ENCODE results near the gene GBF1.

Gene GBF1

DNA sequence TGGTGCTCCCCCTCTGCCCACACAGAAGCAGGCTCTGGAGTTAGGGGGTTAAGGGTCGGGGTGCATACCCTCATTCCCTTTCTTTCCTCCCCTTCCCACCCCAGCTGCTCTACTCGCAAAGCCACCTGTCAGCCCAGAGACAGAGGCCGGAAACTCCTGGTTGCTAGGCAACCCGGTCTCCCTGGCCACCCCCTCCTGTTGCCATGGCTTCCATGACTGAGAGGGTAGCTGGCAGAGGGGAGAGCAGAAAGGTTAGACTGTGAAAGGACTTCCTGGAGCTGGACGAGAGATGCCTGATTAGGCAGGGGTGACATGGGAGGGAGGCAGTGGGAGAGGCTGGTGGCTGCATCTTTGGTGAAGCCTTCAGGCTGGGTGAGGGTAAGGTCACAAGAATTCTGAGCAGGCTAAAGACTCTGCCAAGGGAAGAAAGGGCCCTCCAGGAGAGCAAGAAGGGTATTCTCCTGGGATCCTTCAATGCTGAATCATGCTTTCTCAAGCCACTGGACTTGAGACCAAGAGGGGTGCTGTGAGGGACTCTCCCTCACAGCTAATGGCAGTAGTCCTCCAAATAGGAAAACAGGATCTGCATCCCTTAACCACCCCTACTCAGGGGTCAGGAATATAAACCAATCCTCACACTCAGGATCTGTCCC lies 167.8 kb downstream of the GBF1 start:
- H3K36me3 ChIP-seq (ENCODE audit: control insufficient read depth in 5 of 5, insufficient read depth in 5 of 5, low read length in 5 of 5), result no peaks in the 10 kb centered on the region
- H3K27ac ChIP-seq (ENCODE audit: low read depth, low read length), result no peak overlapping the region
- H3K9ac ChIP-seq (ENCODE audit: low read length in 5 of 5), result no peak overlapping the region
- H3K4me3 ChIP-seq (ENCODE audit: low read depth in 1 of 5, low read length in 5 of 5), result no peak overlapping the region
- H3K27me3 ChIP-seq (ENCODE audit: control insufficient read depth in 5 of 5, insufficient read depth in 4 of 5, low read length in 5 of 5), result peaks cover 59 to 84% (median 77%) of the 10 kb centered on the region in 5 donors
- H3K4me1 ChIP-seq (ENCODE audit: control insufficient read depth in 5 of 5, insufficient read depth in 5 of 5, low read length in 5 of 5), result peaks cover 0 to 19% (median 17%) of the 10 kb centered on the region in 5 donors
- H3K9me3 ChIP-seq (ENCODE audit: control insufficient read depth in 5 of 5, low read length in 5 of 5), result no peaks in the 10 kb centered on the region

DNA sequence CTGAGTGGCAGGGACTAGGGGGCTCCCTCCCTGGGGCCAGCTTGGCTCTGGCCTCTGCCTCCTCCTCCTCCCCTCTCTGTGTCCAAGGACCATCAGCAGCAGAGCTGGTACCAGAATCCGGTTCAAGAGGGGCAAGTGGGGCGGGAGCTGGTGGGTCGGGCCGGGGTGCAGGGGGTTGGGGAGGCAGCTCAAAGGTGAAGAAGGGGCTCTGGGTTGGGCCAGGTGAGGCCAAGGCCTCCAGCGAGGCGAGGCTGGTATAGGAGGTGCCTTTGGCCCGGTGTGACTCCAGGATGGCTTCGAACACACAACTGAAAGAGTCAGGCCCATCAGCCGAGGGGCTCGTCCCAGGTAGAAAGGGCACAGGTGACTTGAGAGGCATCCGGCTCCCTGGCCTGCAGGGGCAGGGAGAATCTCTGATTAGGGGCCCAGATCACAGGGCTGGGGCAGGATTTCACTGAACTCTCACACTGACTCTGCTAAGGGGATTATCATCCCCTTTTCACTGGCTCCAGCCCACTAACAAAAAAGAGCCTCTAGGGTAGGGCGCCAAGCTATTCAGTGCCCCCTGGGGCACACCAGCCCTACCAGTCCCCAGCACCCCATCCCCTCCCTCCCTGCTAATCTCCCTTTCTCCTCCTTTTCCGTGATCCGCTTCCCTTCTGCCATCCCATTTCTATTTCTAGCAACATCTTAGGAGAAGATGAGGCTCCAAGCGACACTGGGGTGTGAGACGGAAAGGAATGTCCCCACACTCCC lies 168.7 kb downstream of the GBF1 start:
- H3K9me3 ChIP-seq (ENCODE audit: control insufficient read depth in 5 of 5, low read length in 5 of 5), result no peaks in the 10 kb centered on the region
- no peak overlapping the region for H3K9ac ChIP-seq (ENCODE audit: low read length in 5 of 5)
- H3K36me3 ChIP-seq (ENCODE audit: control insufficient read depth in 5 of 5, insufficient read depth in 5 of 5, low read length in 5 of 5), result no peaks in the 10 kb centered on the region
- H3K4me1 ChIP-seq (ENCODE audit: control insufficient read depth in 5 of 5, insufficient read depth in 5 of 5, low read length in 5 of 5), result peaks cover 0 to 16% (median 14%) of the 10 kb centered on the region in 5 donors
- H3K27me3 ChIP-seq (ENCODE audit: control insufficient read depth in 5 of 5, insufficient read depth in 4 of 5, low read length in 5 of 5), result peaks cover 58 to 82% (median 72%) of the 10 kb centered on the region in 5 donors
- H3K4me3 ChIP-seq (ENCODE audit: low read depth in 1 of 5, low read length in 5 of 5), result no peak overlapping the region
- no peak overlapping the region for H3K27ac ChIP-seq (ENCODE audit: low read depth, low read length)

DNA sequence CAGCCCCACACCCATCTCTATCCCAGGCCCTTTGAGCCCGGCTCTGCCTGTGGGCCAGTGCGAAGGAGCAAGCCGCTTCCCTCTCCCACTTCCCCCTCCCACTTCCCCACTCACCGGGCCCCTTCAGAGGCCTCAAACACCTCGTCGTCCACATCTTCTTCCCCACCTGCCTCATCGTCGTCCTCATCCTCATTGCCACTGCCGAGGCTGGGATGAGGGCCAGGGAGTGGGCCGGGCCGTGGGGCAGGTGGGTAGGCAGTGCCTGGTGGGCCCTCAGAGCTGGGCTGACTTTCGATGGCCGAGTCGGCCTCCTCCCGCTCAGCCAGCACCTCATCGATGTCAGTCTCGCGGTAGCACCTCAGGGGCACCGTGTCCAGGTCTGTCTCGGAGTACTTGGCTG lies 169.4 kb downstream of the GBF1 start:
- Histone ChIP-seq H3K4me1 (ENCODE audit: control insufficient read depth in 5 of 5, insufficient read depth in 5 of 5, low read length in 5 of 5) (peaks cover 0 to 20% (median 18%) of the 10 kb centered on the region in 5 donors), H3K36me3 (ENCODE audit: control insufficient read depth in 5 of 5, insufficient read depth in 5 of 5, low read length in 5 of 5) (no peaks in the 10 kb centered on the region), H3K27me3 (ENCODE audit: control insufficient read depth in 5 of 5, insufficient read depth in 4 of 5, low read length in 5 of 5) (peaks cover 53 to 75% (median 66%) of the 10 kb centered on the region in 5 donors), H3K27ac (ENCODE audit: low read depth, low read length) (no peak overlapping the region), H3K9ac (ENCODE audit: low read length in 5 of 5) (no peak overlapping the region), H3K4me3 (ENCODE audit: low read depth in 1 of 5, low read length in 5 of 5) (no peak overlapping the region), H3K9me3 (ENCODE audit: control insufficient read depth in 5 of 5, low read length in 5 of 5) (no peaks in the 10 kb centered on the region)

DNA sequence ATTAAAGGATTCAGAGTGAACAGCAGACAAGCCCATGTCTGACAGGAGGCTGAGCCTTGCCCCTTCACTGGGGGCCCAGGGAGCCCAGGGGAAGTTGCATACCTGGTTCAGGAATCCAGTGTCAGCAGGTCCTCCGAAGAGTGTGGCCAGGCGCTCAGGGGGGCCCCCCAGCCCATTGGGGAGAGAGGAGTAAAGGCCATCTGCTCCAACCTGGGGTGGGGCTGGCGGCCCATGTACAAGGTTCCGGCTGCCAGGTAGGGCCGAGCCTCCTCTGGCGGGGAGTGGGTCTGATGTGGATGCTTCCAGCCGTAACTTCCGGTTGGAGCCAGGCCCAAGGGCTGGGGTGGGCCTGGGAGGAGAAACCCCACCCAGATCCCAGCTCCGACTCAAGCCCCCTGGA lies 171.0 kb downstream of the GBF1 start:
- Histone ChIP-seq H3K36me3 (ENCODE audit: control insufficient read depth in 5 of 5, insufficient read depth in 5 of 5, low read length in 5 of 5) (no peaks in the 10 kb centered on the region), H3K27ac (ENCODE audit: low read depth, low read length) (no peak overlapping the region), H3K27me3 (ENCODE audit: control insufficient read depth in 5 of 5, insufficient read depth in 4 of 5, low read length in 5 of 5) (peaks cover 37 to 60% (median 51%) of the 10 kb centered on the region in 5 donors), H3K4me3 (ENCODE audit: low read depth in 1 of 5, low read length in 5 of 5) (no peak overlapping the region), H3K4me1 (ENCODE audit: control insufficient read depth in 5 of 5, insufficient read depth in 5 of 5, low read length in 5 of 5) (peaks cover 0 to 21% (median 18%) of the 10 kb centered on the region in 5 donors), H3K9me3 (ENCODE audit: control insufficient read depth in 5 of 5, low read length in 5 of 5) (no peaks in the 10 kb centered on the region), H3K9ac (ENCODE audit: low read length in 5 of 5) (no peak overlapping the region)

DNA sequence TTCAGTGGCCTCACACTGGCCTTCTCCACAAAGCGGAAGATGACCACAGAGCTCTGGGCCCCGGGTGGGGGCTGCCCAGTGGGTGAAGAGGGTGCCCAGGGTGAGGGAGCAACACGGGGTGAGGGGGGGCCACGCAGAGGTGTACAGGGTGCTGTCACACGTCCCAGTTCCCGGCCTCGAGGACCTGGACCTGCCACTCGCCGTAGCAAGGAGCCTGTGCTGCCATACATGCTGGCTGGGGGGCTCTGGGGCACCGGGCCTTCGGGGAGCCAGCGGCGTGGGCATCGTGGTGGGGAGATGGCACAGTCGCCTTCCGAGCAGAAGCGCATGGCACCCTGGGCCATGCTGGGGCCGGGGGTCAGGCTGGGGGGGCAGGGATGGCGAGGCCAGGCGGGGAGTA lies 171.4 kb downstream of the GBF1 start:
- peaks cover 33 to 56% (median 47%) of the 10 kb centered on the region in 5 donors for H3K27me3 ChIP-seq (ENCODE audit: control insufficient read depth in 5 of 5, insufficient read depth in 4 of 5, low read length in 5 of 5)
- no peak overlapping the region for H3K27ac ChIP-seq (ENCODE audit: low read depth, low read length)
- H3K36me3 ChIP-seq (ENCODE audit: control insufficient read depth in 5 of 5, insufficient read depth in 5 of 5, low read length in 5 of 5), result no peaks in the 10 kb centered on the region
- H3K9ac ChIP-seq (ENCODE audit: low read length in 5 of 5), result no peak overlapping the region
- peaks cover 0 to 26% (median 22%) of the 10 kb centered on the region in 5 donors for H3K4me1 ChIP-seq (ENCODE audit: control insufficient read depth in 5 of 5, insufficient read depth in 5 of 5, low read length in 5 of 5)
- H3K4me3 ChIP-seq (ENCODE audit: low read depth in 1 of 5, low read length in 5 of 5), result no peak overlapping the region
- no peaks in the 10 kb centered on the region for H3K9me3 ChIP-seq (ENCODE audit: control insufficient read depth in 5 of 5, low read length in 5 of 5)

DNA sequence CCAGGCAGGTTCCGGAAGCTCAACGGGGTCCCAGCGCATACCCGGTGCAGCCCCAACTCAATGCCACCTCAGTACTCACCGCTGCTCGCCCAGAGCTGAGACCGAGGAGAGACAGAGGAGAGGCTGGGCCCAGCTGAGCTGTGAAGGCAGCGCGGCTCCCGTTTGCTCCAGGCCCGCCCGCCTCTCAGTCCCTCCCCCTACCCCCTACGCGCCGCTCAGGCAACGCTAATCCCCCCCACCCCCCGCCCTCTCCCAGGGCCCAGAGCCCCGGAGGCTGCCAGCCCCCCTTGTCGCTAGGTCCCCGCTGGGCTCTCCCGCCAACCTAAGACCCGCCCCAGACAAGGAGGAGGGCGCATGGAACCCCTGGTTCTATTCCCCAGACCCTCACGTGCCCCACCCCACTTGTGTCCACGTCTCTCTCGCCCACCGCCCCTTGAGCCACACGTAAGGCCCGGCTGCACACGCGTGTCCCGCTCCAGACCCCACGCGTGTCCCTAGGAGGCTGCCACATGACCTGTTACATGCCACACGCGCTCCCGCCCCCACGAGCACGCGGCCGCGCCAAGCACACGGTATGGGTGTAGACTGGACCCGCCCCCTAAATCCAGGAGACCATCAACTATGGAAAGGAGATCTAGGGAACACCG lies 173.4 kb downstream of the GBF1 start, which contains the start of gene PSD:
Gene PSD (minus strand): TSS at position 164 of the 647 bp plus-strand sequence. CDS start 1,747 bp downstream, outside the sequence.
- Histone ChIP-seq H3K9me3 (ENCODE audit: control insufficient read depth in 5 of 5, low read length in 5 of 5) (no peaks in the 10 kb centered on the region), H3K9ac (ENCODE audit: low read length in 5 of 5) (no peak within 1 kb of the TSS), H3K36me3 (ENCODE audit: control insufficient read depth in 5 of 5, insufficient read depth in 5 of 5, low read length in 5 of 5) (peaks cover 0 to 8% (median 5%) of the 10 kb centered on the region in 5 donors), H3K4me3 (ENCODE audit: low read depth in 1 of 5, low read length in 5 of 5) (peak within 1 kb of the TSS; percentile 77 to 98 (median 95)), H3K27me3 (ENCODE audit: control insufficient read depth in 5 of 5, insufficient read depth in 4 of 5, low read length in 5 of 5) (peaks cover 20 to 35% (median 30%) of the 10 kb centered on the region in 5 donors), H3K4me1 (ENCODE audit: control insufficient read depth in 5 of 5, insufficient read depth in 5 of 5, low read length in 5 of 5) (peaks cover 3 to 45% (median 41%) of the 10 kb centered on the region in 5 donors), H3K27ac (ENCODE audit: low read depth, low read length) (no peak within 1 kb of the TSS)

DNA sequence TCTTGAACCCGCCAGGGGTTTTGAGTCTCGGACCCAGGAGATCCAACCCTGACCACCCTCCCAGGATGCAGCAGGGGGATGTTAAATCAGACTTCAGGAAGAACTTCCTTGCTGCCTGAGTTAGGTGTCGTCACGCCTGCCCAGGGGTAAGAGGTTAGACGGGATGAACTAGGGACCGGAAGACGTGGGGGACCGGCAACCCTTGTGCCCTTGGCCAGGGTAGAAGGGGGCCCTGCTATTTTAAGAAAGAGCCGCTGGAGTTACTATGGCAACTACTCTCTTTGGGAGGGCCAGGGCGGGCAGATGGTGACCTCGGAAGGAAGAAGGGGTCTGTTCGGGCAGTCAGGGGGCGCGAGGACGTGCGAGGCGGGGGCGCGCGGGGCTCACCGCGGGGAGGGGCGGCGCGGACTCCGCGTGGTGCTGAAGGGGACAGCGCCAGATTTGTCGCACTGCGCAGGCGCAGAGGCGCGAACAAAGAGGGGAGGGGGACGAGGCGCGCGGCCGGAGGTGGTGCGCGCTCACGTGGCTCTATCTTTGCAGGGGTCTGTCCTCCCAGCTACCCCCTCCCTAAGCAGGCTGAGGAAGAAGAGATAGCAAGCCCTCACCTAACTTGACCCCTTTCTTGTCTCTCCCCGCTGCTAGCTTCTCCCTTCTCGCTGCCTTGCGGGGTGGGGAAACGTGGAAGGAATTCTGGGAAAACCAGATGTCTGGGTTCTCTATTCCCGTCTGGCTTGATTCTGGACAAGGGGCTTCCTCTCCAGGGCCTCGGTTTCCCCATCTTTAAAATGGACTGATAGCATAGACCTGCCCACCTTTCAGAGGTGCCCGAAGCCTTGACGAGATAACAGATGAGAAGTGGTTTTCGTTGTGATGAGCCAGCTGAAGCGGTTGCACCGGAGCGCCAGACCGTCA lies 174.2 kb downstream of the GBF1 start:
- Histone ChIP-seq H3K4me1 (ENCODE audit: control insufficient read depth in 5 of 5, insufficient read depth in 5 of 5, low read length in 5 of 5) (peaks cover 3 to 45% (median 41%) of the 10 kb centered on the region in 5 donors), H3K4me3 (ENCODE audit: low read depth in 1 of 5, low read length in 5 of 5) (peak overlapping the region; percentile 77 to 98 (median 95)), H3K27ac (ENCODE audit: low read depth, low read length) (no peak overlapping the region), H3K27me3 (ENCODE audit: control insufficient read depth in 5 of 5, insufficient read depth in 4 of 5, low read length in 5 of 5) (peaks cover 20 to 32% (median 27%) of the 10 kb centered on the region in 5 donors), H3K9me3 (ENCODE audit: control insufficient read depth in 5 of 5, low read length in 5 of 5) (no peaks in the 10 kb centered on the region), H3K36me3 (ENCODE audit: control insufficient read depth in 5 of 5, insufficient read depth in 5 of 5, low read length in 5 of 5) (peaks cover 0 to 16% (median 13%) of the 10 kb centered on the region in 5 donors), H3K9ac (ENCODE audit: low read length in 5 of 5) (peak overlapping the region in 2 of 5 donors; percentile 84 to 88)

DNA sequence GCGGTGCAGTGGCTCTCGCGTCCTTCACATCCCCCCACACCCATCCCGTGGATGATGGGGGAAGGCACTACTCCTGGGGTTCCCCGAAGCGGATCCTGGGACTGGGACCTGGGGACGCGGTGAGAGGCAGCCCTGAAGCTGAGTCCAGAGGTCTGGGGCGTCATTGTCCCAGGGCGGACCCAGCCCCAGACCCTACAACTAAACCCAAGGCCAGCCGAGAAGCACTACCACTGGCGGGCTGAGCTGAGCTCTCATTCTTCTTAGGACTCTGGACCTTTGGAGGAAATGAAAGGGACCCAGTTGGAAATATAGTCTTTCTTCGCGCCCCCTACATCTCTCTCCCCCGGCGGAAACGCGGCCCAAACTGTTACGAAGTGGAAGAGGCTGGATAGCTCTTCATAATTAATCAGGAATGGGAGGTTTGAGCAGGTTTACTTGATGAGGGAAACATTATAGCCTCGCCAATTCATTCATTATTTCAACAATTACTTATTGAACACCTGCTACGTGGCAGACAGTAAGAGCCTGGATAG lies 174.9 kb downstream of the GBF1 start:
- H3K27me3 ChIP-seq (ENCODE audit: control insufficient read depth in 5 of 5, insufficient read depth in 4 of 5, low read length in 5 of 5), result peaks cover 17 to 27% (median 20%) of the 10 kb centered on the region in 5 donors
- H3K36me3 ChIP-seq (ENCODE audit: control insufficient read depth in 5 of 5, insufficient read depth in 5 of 5, low read length in 5 of 5), result peaks cover 0 to 22% (median 19%) of the 10 kb centered on the region in 5 donors
- peak overlapping the region; percentile 95 to 99 (median 96) for H3K4me3 ChIP-seq (ENCODE audit: low read depth in 1 of 5, low read length in 5 of 5)
- peak overlapping the region; percentile 63 to 88 (median 84) for H3K9ac ChIP-seq (ENCODE audit: low read length in 5 of 5)
- no peaks in the 10 kb centered on the region for H3K9me3 ChIP-seq (ENCODE audit: control insufficient read depth in 5 of 5, low read length in 5 of 5)
- peak overlapping the region; percentile 81 for H3K27ac ChIP-seq (ENCODE audit: low read depth, low read length)
- H3K4me1 ChIP-seq (ENCODE audit: control insufficient read depth in 5 of 5, insufficient read depth in 5 of 5, low read length in 5 of 5), result peaks cover 3 to 45% (median 41%) of the 10 kb centered on the region in 5 donors

All from subcutaneous abdominal adipose tissue (tissue), 5 donors.